ENCODE measurements around the gene MUC4. TPM values are rescaled to one million over a fixed set of nuclear protein-coding genes. Genes with fewer than 3 reads are reported as not detected.
"Not testable (repeated sequence)": the region's sequence is repeated elsewhere in the genome, so short reads cannot be mapped to it uniquely, and the experiment has no call there.

MUC4 gene
- total RNA-seq, 2 donors from 2014 or later: not detected

GRCh38 chr3:195735036-195735695, 76.6 kb downstream of the MUC4 start:
- H3K36me3 ChIP-seq (replicated peaks in 1 of 2; ENCODE audit: insufficient read depth in 1 of 2, low read depth in 2 of 2): no peaks in the 10 kb centered on the region
- no peaks in the 10 kb centered on the region for H3K4me1 ChIP-seq
- intact Hi-C loops (cut with DNase I): no loop called here
- no peak overlapping the region for H3K27ac ChIP-seq
- WGBS, 2 donors: 71 to 74% methylated on average over 16 of the region's 16 CpGs
- ATAC-seq (no peak), DNase-seq (peak in 1 of 4 donors; percentile 2)
- no peak overlapping the region for H3K4me3 ChIP-seq
- H3K9me3 ChIP-seq: no peaks in the 10 kb centered on the region
- TF ChIP-seq CTCF (IDR thresholded peaks at IDR 0.05): no peak
- TF ChIP-seq POLR2A (IDR thresholded peaks at IDR 0.05): no peak
- H3K27me3 ChIP-seq: no peaks in the 10 kb centered on the region

- H3K27me3 ChIP-seq: no peaks in the 10 kb centered on the region
- H3K27ac ChIP-seq: no peak overlapping the region
- 77 to 81% methylated on average over 10 to 12 of the region's 12 CpGs for WGBS, 2 donors
- intact Hi-C loops (cut with DNase I): no loop called here
- DNase-seq (peak in 1 of 4 donors; percentile 4), ATAC-seq (no peak)
- H3K4me1 ChIP-seq: no peaks in the 10 kb centered on the region
- H3K4me3 ChIP-seq: no peak overlapping the region
- no peaks in the 10 kb centered on the region for H3K9me3 ChIP-seq
- no peaks in the 10 kb centered on the region for H3K36me3 ChIP-seq (replicated peaks in 1 of 2; ENCODE audit: insufficient read depth in 1 of 2, low read depth in 2 of 2)
- TF ChIP-seq CTCF (IDR thresholded peaks at IDR 0.05) (no peak), POLR2A (IDR thresholded peaks at IDR 0.05) (no peak)
Measured at GRCh38 chr3:195732940-195733339, 78.8 kb downstream of the MUC4 start.

- DNase-seq (no peak), ATAC-seq (no peak)
- Histone ChIP-seq H3K4me3 (no peak overlapping the region), H3K9me3 (no peaks in the 10 kb centered on the region), H3K27me3 (no peaks in the 10 kb centered on the region), H3K4me1 (no peaks in the 10 kb centered on the region), H3K27ac (no peak overlapping the region), H3K36me3 (replicated peaks in 1 of 2; ENCODE audit: insufficient read depth in 1 of 2, low read depth in 2 of 2) (no peaks in the 10 kb centered on the region)
- WGBS, 2 donors: 79 to 87% methylated on average over 11 of the region's 11 CpGs
- intact Hi-C loops (cut with DNase I): no loop called here
- TF ChIP-seq POLR2A (IDR thresholded peaks at IDR 0.05) (no peak), CTCF (IDR thresholded peaks at IDR 0.05) (no peak)
Measured at GRCh38 chr3:195731356-195731905, 80.3 kb downstream of the MUC4 start.

- no peak overlapping the region for H3K27ac ChIP-seq
- no peaks in the 10 kb centered on the region for H3K36me3 ChIP-seq (replicated peaks in 1 of 2; ENCODE audit: insufficient read depth in 1 of 2, low read depth in 2 of 2)
- intact Hi-C loops (cut with DNase I): no loop called here
- no peaks in the 10 kb centered on the region for H3K27me3 ChIP-seq
- WGBS, 2 donors: 76 to 81% methylated on average over 18 of the region's 18 CpGs
- TF ChIP-seq POLR2A (IDR thresholded peaks at IDR 0.05): no peak
- no peak for TF ChIP-seq CTCF (IDR thresholded peaks at IDR 0.05)
- DNase-seq: no peak
- no peaks in the 10 kb centered on the region for H3K9me3 ChIP-seq
- ATAC-seq: no peak
- H3K4me3 ChIP-seq: no peak overlapping the region
- no peaks in the 10 kb centered on the region for H3K4me1 ChIP-seq
Measured at GRCh38 chr3:195729476-195730251, 82.1 kb downstream of the MUC4 start.

- ATAC-seq; H3K36me3 ChIP-seq (replicated peaks in 1 of 2; ENCODE audit: insufficient read depth in 1 of 2, low read depth in 2 of 2); intact Hi-C loops (cut with DNase I); H3K9me3 ChIP-seq; H3K4me3 ChIP-seq; H3K27me3 ChIP-seq; DNase-seq; H3K27ac ChIP-seq; H3K4me1 ChIP-seq: not testable (repeated sequence)
- WGBS, 2 donors: 70 to 79% methylated on average over 5 of the region's 5 CpGs
Measured at GRCh38 chr3:195728789-195729188, 82.9 kb downstream of the MUC4 start.

All from body of pancreas (tissue), 4 donors.